ENCODE measurements around the gene FBP1.

FBP1 gene

GRCh38 chr9:94666364-94667099, 27.2 kb upstream of the FBP1 start:
- H3K4me3 ChIP-seq (ENCODE audit: low read length), result no peak overlapping the region
- no peak for TF ChIP-seq ZNF274 (IDR thresholded peaks at IDR 0.05; ENCODE audit: low read depth, low read length)

- no peak overlapping the region for H3K4me3 ChIP-seq (ENCODE audit: low read length)
Measured at GRCh38 chr9:94665613-94666012, 26.3 kb upstream of the FBP1 start.

GRCh38 chr9:94664801-94665200, 25.5 kb upstream of the FBP1 start:
- H3K4me3 ChIP-seq (ENCODE audit: low read length), result no peak overlapping the region
- no peak for TF ChIP-seq ZNF274 (IDR thresholded peaks at IDR 0.05; ENCODE audit: low read depth, low read length)

More at GRCh38 chr9:94665613-94666012, 26.3 kb upstream of the FBP1 start:
- TF ChIP-seq ZNF274 (IDR thresholded peaks at IDR 0.05; ENCODE audit: low read depth, low read length), result no peak

- H3K4me3 ChIP-seq (ENCODE audit: low read length), result no peak overlapping the region
- no peak for TF ChIP-seq ZNF274 (IDR thresholded peaks at IDR 0.05; ENCODE audit: low read depth, low read length)
Measured at GRCh38 chr9:94663640-94664039, 24.3 kb upstream of the FBP1 start.

GRCh38 chr9:94663140-94663539, 23.8 kb upstream of the FBP1 start:
- H3K4me3 ChIP-seq (ENCODE audit: low read length), result no peak overlapping the region
- no peak for TF ChIP-seq ZNF274 (IDR thresholded peaks at IDR 0.05; ENCODE audit: low read depth, low read length)

- TF ChIP-seq ZNF274 (IDR thresholded peaks at IDR 0.05; ENCODE audit: low read depth, low read length), result no peak
- H3K4me3 ChIP-seq (ENCODE audit: low read length), result no peak overlapping the region
Measured at GRCh38 chr9:94657021-94657725, 17.9 kb upstream of the FBP1 start.

- TF ChIP-seq ZNF274 (IDR thresholded peaks at IDR 0.05; ENCODE audit: low read depth, low read length), result no peak
- H3K4me3 ChIP-seq (ENCODE audit: low read length), result peak overlapping the region; percentile 33; the same call in 1 of the 2 replicates
Measured at GRCh38 chr9:94656200-94656599, 16.9 kb upstream of the FBP1 start.

- peak overlapping the region; percentile 33; the same call in 1 of the 2 replicates for H3K4me3 ChIP-seq (ENCODE audit: low read length)
- TF ChIP-seq ZNF274 (IDR thresholded peaks at IDR 0.05; ENCODE audit: low read depth, low read length), result no peak
Measured at GRCh38 chr9:94655739-94656138, 16.4 kb upstream of the FBP1 start.

- no peak overlapping the region for H3K4me3 ChIP-seq (ENCODE audit: low read length)
- no peak for TF ChIP-seq ZNF274 (IDR thresholded peaks at IDR 0.05; ENCODE audit: low read depth, low read length)
Measured at GRCh38 chr9:94654165-94654894, 15.0 kb upstream of the FBP1 start.

GRCh38 chr9:94650949-94651348, 11.6 kb upstream of the FBP1 start:
- no peak overlapping the region for H3K4me3 ChIP-seq (ENCODE audit: low read length)
- TF ChIP-seq ZNF274 (IDR thresholded peaks at IDR 0.05; ENCODE audit: low read depth, low read length), result no peak

GRCh38 chr9:94649100-94649819, 9.9 kb upstream of the FBP1 start:
- no peak for TF ChIP-seq ZNF274 (IDR thresholded peaks at IDR 0.05; ENCODE audit: low read depth, low read length)
- H3K4me3 ChIP-seq (ENCODE audit: low read length), result no peak overlapping the region

- TF ChIP-seq ZNF274 (IDR thresholded peaks at IDR 0.05; ENCODE audit: low read depth, low read length), result no peak
- H3K4me3 ChIP-seq (ENCODE audit: low read length), result no peak overlapping the region
Measured at GRCh38 chr9:94648185-94648584, 8.9 kb upstream of the FBP1 start.

GRCh38 chr9:94645901-94646300, 6.6 kb upstream of the FBP1 start:
- no peak overlapping the region for H3K4me3 ChIP-seq (ENCODE audit: low read length)
- TF ChIP-seq ZNF274 (IDR thresholded peaks at IDR 0.05; ENCODE audit: low read depth, low read length), result no peak

GRCh38 chr9:94644543-94644942, 5.2 kb upstream of the FBP1 start:
- no peak overlapping the region for H3K4me3 ChIP-seq (ENCODE audit: low read length)
- TF ChIP-seq ZNF274 (IDR thresholded peaks at IDR 0.05; ENCODE audit: low read depth, low read length), result no peak

Data from GM08714 (cell line).